Raji (cell line): ENCODE data around the gene PTPRD.

ENCODE experiments used
- POLR2A ChIP-seq: IDR thresholded peaks from 2 replicates; pipeline ENCODE4 v1.6.1; 2011; ENCODE audit warnings: low read depth, low read length, control low read depth; ENCODE audit not compliant: insufficient read depth

Gene PTPRD

DNA sequence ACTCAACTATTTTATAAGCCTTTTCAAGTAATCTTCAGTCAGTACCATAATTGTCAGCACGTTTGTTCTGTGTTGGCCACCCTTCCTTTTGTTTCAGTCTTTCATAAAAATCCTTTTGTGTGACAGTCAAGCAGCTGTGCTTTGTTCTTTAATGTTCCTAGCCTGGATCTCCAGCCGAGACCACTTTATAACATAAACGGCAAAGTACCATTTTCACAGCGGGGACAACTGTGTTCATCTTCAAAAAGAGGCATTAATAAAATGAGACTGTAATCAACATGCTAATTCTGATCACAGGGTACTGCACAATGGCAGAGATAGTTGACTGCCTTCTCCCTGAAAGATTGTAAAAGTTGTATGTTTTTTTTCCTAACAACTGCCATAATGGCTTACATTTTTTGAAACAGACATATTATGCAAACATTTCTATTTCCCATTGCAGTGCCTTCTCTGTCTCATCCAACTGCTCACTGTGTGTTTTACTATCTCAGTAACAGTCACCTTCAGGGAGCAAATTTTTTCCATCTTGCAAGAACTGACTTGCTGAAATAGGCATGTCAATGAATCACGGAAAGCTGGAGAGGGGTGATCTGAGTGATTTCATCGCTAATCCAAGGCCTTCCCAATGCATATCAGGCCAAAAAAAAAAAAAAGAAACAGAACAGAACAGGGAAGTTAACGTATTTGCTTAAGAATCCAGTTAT lies 1984.7 kb downstream of the PTPRD start:
- TF ChIP-seq POLR2A, result no peak

DNA sequence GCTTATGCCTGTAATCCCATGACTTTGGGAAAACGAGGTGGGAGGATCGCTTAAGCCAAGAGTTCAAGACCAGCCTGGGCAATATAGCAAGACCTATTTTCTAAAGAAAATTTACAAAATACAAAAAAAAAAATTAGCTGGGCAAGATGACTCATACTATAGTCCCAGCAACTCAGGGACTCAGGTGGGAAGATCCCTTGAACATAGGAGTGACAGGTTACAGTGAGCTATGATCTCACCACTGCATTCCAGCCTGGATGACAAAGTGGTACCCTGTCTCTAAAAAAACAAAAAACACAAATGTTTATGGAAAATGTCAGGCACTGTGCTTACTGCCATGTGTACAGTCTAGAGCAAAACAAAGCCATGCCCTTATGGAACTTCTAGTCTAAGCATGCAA lies 1989.9 kb downstream of the PTPRD start:
- no peak for TF ChIP-seq POLR2A

DNA sequence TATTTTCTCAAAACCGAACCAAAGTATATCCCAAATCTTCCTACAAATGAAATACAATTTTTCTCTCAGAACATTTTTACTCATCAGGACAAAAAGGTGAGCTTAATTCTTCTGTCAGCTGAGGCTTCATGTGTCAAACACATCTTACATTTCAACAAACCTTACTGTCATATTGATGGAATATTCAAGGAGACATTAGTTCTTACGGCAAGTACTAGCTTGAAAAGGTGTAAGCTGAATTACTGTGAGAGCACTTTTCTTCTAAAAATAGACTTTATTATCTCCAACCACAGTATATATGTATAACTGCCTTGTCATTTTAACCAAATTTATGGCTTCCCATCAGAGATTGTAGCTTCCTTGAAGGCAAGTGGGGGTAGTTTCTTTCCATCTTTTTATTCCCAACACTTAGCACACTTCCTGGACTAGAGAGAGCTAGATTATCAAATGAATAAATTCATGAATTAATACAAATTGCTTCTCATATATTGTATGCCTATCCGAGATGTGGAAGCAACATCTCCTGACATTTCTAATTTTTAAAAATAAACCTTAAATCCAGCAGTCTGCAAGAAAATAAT lies 1990.5 kb downstream of the PTPRD start:
- TF ChIP-seq POLR2A, result no peak

DNA sequence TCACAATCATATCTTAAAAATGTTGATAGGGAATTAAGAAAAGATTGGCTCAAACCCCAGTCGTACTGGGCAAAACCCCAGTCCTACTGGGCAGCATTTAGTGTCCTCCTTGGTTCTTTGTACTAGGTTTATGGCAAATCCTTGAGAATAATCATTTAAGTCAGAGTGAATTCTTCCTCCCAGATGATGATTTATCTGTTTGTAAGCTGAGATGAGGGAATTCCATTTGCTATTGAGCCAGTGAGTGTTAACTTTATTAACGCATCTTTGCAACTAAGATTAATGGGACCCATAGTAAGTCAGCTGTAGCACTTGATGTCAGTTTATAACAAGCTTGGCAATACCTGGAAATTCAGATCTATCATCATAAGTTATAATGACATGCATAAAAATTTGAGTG lies 1991.4 kb downstream of the PTPRD start:
- no peak for TF ChIP-seq POLR2A

DNA sequence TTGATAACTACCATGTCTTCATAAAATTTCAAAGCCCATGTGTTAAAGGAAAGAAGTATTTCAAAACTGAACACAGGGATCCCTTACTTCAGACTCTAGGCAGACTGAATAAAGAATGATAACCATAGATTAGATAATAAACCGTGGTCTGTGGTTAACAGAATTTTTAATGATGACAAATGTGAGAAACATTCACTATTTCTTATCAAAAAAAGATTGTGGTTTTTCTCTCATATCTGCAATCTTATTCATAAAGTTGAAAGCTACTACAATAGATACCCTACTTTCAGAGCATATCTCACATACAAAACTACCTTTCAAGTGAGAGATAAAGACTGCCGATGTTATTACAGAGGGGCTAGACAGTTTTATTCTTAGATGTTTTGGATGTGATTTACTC lies 1996.4 kb downstream of the PTPRD start:
- no peak for TF ChIP-seq POLR2A

DNA sequence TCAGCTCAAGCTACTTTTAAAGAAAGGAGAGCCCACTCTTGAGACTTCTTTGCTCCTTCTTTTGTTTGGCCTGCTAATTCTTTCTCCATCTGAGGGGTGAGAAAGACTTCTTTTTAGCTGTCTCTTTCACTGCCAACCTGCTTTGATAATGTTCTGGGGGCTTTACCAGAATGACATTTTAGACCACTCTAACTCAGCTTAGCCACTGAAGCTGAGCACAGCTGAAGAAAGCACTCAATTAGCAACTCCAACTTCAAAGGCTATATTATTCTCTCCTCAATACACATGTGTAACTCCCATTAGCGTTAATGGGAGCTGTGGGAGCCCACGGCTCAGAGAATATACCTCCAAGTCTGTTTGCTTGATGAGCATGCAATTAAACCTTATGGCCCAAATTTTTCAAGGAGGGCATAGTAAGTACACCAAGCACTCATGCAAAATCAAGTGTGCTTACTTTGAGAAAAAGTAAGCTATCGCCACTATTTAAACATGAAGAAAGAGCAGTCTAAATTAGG lies 1997.8 kb downstream of the PTPRD start:
- TF ChIP-seq POLR2A, result no peak

DNA sequence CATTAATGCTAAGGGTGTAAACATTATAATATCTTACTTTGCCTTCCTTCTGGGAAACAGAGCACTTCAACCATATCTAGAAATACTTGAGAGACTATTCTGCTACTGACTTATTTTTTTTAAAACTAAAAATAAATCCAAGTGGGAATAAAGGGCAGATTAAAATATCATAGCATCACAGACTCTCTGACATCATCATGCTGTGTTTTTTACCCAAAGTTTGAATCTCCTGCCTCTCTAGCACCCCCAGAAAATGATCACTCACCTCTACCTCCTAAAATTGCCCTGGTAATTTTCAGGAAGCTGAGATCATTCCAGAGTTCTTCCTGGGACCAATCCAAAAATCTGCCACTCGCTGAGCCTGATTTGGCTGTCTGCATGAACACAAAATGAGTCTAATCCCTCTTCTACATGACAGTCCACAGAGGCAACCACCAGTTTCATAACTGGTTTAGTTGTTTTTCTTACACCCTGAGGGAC lies 1999.4 kb downstream of the PTPRD start:
- TF ChIP-seq POLR2A, result no peak

DNA sequence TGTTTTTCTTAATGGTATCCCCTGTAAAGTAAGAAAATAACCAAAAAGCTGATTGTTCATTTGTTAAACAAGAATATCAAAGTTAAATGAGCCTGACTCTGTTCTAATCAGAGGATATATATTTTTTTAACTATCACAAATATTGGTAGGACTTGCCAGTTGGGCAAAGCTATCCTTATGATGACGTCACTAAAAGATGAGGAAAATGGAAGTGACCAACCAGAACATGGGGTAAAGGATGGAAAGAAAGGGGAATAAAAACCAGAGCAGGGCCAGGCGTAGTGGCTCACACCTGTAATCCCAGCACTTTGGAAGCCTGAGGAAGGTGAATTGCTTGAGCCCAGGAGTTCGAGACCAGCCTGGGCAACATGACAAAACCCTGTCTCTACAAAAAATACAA lies 2001.6 kb downstream of the PTPRD start:
- TF ChIP-seq POLR2A, result no peak

DNA sequence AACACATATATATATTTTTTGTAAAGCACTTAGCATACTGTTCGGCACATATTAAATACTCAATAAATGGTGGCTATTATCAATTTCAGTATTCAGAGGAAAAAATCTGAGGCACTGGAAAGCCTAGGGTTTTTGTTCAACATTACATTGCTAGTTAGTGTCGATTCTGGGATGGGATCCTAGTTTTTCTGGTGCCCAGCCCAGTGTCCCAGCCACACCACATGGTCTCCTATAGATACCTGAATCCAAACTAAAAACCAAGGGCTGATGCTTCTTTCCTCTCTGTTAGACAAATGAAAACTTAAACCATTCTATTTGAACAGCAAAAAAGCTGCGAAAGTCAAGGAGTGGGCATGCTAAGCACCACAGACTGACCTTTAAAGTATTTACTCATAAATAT lies 2002.5 kb downstream of the PTPRD start:
- no peak for TF ChIP-seq POLR2A

DNA sequence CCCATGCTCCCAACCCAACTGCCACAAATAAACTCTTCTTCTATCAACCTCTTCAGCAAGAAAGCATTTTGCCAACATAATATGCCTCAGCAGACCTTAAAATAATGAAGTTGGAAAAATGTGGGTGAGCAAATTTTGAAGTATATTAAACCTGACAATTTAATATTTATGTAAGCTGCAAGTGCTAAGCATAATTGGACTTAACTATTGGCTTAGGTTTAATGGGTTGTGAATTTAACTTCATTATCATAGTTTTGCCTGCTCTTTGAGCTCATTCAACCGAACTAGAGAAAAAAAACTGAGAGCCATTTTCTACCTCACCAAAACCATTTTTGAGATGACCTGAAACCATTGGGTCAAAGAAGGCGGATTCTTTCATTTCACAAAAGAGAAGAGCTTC lies 2007.7 kb downstream of the PTPRD start:
- no peak for TF ChIP-seq POLR2A

DNA sequence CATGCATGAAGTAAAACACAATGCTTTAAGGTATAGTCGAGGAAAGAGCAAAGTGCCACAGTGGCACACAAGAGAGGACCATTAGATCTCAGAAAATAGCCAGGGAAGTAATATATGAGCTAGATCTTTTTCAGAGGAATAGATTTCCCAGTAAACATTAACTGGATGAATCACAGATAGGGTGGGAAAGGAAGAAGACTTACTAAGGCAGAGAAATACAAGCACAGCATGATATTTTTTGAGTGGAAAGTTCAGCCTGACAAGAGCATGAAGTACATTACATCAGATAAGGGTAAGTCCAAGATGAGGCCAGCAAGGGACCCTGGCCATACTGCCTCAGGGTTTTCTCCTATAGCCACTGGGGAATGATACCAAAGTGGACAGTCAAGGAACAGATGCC lies 2008.6 kb downstream of the PTPRD start:
- TF ChIP-seq POLR2A, result no peak

DNA sequence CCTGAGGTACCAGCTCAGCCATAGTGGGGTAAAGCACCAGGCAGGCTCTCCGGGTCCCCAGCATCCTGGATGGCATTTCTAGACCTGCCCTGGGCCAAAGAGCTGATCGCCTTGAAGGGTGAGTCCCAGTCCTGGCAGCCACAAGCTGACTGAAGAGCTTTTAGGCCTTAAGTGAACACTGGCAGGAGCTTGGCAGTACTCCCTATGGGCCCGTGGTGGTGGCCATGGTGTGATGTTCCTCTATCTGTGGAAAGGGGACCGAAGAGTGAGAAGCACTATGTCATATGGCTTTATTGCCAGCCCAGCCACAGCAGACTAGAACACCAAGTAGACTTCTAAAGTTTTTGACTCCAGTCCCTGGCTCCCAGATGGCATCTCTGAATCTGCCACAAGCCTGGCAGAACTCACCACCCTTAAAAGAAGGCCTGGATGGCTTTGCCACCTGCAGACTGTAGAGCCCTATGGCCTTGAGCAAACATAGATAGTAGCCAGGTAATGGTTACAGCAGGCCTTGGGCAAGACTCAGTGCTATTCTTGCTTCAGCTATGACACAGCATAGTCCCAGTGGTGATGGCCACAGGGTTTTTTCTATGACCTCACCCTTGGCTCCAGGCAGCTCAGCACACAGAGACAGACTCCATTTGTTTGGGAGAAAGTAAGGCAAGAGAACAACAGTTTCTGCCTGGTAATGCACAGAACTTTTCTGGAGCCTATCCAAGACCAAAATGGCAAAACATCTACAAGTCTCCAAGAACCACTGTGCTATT lies 2011.7 kb downstream of the PTPRD start:
- no peak for TF ChIP-seq POLR2A

DNA sequence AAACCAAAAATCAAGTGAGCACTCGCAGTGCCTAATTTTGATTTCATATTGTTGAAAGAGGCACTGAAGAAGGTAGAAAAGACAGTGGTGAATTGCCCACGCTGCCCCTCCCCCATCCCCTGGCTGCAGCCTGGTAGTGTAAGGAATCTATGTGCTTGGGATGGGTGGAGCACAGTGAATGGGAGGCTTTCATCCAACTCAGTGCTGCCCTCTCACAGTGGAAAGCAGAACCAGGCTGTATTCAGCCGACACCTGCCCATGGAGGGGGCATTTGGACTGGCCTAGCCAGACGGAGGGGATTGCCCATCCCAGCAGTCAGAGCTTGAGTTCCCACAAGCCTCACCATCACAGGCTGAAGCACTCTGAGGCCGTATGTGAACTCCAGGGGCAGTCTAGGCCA lies 2012.9 kb downstream of the PTPRD start:
- no peak for TF ChIP-seq POLR2A

DNA sequence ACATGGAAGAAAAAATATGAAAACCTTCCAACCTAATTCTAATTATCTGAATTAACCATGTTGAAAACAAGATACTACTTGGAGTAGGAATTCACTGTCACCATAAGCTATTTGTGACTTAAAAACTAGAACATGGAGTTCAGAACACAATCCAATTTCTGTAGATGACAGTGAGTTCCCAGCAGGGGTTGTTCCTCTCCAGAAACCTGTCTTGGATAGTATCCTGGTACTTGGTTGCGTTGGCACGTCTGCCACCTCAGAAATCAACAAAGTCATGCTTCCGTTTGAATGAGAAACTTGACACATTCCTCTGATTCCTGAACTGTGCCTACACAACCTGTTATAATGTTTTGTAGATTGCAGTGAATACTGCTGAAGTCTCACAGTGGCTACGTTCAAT lies 2023.3 kb downstream of the PTPRD start:
- no peak for TF ChIP-seq POLR2A

DNA sequence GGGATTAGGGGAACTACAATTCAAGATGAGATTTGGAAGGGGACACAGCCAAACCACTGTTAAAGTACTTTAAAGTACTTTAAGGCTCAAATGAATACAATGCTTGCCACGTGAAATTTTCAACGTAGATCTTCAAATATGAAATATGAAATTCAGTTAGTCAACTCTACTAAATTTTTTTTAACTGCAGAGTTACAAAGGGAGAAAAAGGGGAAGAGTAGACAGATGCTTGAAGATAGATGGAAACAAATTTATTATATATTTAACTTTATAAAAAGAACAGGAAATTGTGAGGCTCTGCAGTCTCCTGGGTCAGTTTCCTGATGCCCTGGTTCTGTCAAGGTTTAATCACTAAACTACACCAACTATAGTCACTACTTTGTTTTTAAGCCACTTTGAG lies 2027.8 kb downstream of the PTPRD start:
- no peak for TF ChIP-seq POLR2A

DNA sequence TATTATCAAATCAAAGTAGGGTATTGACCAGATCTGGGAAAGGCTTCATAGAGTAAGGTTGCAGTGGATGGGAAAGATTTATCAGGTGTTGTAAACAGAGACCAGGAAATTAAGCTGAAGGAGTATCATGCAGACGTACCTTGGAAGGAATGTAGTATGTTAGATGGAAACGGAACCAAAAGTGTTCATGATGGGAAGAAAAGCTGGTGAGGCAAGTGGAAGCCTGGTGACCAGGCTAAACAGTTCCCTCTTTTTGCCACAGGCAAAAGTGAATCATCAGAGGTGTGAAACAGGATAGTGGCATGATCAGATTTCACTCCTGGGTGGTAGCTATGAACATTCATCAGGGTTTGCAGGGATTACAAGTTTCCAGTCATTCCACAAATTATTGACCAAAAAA lies 2033.1 kb downstream of the PTPRD start:
- no peak for TF ChIP-seq POLR2A
